A673 (cell line): ENCODE results near the gene ARHGEF6.

Source experiments
- EZH2 ChIP-seq: fragments of 200-600 bp; sonication (generic); IDR thresholded peaks from 2 replicates; pipeline ENCODE4 v1.6.1; 2017; ENCODE audit warnings: borderline replicate concordance, low read depth, mild to moderate bottlenecking, mixed read lengths, antibody characterized with exemption, low read length; ENCODE audit not compliant: poor library complexity, severe bottlenecking
- TF ChIP-seq, protein P1 (sequence below): fragments of 300-800, 200-600 bp; sonication (generic); conservative IDR thresholded peaks from 2 replicates; pipeline ENCODE4 v1.5.1; 2017; ENCODE audit warnings: low read depth, mild to moderate bottlenecking, antibody characterized with exemption, low read length, moderate library complexity, mixed read lengths

DNA sequence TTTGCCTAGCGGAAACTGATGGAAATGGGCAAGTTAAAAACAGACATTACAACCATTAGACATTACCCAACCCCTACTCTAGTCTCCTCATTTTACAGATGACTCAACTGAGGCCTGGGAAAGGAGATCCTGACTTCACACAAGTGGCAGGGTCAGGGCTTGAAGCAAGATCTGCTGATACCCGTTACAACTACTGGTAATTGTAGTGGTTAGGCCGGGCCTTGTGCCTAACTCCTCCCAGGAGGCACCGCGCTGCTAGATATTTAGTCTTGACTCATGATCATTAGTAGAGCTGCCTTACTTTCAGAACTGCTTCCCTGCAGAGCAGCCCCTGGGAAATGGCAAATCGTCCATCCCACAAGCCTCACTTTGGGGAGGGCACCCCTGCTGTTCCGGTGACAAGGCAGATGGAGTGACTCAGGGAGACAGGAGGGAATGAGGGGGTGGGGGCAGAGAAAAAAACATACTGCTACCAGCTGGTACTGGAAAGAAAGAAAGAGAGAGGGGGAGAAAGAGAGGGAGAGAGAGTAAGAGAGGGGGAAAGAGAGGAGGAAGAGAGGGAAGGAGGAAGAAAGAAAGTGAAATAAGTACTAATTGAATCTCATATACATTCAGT, 12.2 kb downstream of the ARHGEF6 start:
- TF ChIP-seq, protein P1, sequence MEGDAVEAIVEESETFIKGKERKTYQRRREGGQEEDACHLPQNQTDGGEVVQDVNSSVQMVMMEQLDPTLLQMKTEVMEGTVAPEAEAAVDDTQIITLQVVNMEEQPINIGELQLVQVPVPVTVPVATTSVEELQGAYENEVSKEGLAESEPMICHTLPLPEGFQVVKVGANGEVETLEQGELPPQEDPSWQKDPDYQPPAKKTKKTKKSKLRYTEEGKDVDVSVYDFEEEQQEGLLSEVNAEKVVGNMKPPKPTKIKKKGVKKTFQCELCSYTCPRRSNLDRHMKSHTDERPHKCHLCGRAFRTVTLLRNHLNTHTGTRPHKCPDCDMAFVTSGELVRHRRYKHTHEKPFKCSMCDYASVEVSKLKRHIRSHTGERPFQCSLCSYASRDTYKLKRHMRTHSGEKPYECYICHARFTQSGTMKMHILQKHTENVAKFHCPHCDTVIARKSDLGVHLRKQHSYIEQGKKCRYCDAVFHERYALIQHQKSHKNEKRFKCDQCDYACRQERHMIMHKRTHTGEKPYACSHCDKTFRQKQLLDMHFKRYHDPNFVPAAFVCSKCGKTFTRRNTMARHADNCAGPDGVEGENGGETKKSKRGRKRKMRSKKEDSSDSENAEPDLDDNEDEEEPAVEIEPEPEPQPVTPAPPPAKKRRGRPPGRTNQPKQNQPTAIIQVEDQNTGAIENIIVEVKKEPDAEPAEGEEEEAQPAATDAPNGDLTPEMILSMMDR, result no peak
- no peak for TF ChIP-seq EZH2
